AG10803 (cell line): ENCODE results near the gene NPFFR1.

Experiments
- DNase-seq: peaks from one replicate; pipeline ENCODE4 v3.0.0; 2010; ENCODE audit warnings: low read depth
- H3K4me3 ChIP-seq: 2 replicates; pipeline ENCODE4 v1.5.1; 2011; ENCODE audit warnings: mild to moderate bottlenecking, low read length, control low read depth
- CTCF ChIP-seq: conservative IDR thresholded peaks from 2 replicates; pipeline ENCODE4 v1.5.1; 2011; ENCODE audit warnings: mild to moderate bottlenecking, low read length, control low read depth, inconsistent platforms

Gene NPFFR1

GRCh38 chr10:70315276-70315675 is 31.5 kb upstream of the NPFFR1 start:
- H3K4me3 ChIP-seq, result no peak overlapping the region
- no peak for DNase-seq
- no peak for TF ChIP-seq CTCF

- TF ChIP-seq CTCF, result no peak
- H3K4me3 ChIP-seq, result no peak overlapping the region
- peak; percentile 48 for DNase-seq
Observed at GRCh38 chr10:70312972-70313371, 29.2 kb upstream of the NPFFR1 start.

GRCh38 chr10:70312249-70312648 is 28.4 kb upstream of the NPFFR1 start:
- no peak for DNase-seq
- no peak for TF ChIP-seq CTCF
- no peak overlapping the region for H3K4me3 ChIP-seq

GRCh38 chr10:70311698-70312097 is 27.9 kb upstream of the NPFFR1 start:
- H3K4me3 ChIP-seq, result no peak overlapping the region
- DNase-seq, result no peak
- TF ChIP-seq CTCF, result no peak

GRCh38 chr10:70309661-70310060 is 25.9 kb upstream of the NPFFR1 start:
- H3K4me3 ChIP-seq, result no peak overlapping the region
- TF ChIP-seq CTCF, result no peak
- DNase-seq, result no peak

- no peak for TF ChIP-seq CTCF
- H3K4me3 ChIP-seq, result no peak overlapping the region
- no peak for DNase-seq
Observed at GRCh38 chr10:70308121-70309060, 24.6 kb upstream of the NPFFR1 start.

- TF ChIP-seq CTCF, result no peak
- no peak overlapping the region for H3K4me3 ChIP-seq
- no peak for DNase-seq
Observed at GRCh38 chr10:70306886-70307520, 23.2 kb upstream of the NPFFR1 start.
